Fibroblast of skin of scalp (primary cell): ENCODE results near the gene CKAP2L. TPM values are rescaled to one million over a fixed set of nuclear protein-coding genes. Genes with fewer than 3 reads are reported as not detected.
A peak's percentile ranks its signal among the peaks of the same experiment; 100 is the strongest.

Source experiments
- DNase-seq: peaks from one replicate; pipeline ENCODE4 v3.0.0-alpha.2; 2013
- polyA plus RNA-seq, 2 experiments: library from polyadenylated mRNA; unstranded; fragments of 120-200 nt; gene quantifications; one replicate each; pipeline ENCODE4 v1.2.1, GENCODE V29; 2013; ENCODE audit not compliant: insufficient read length in 2 of 2

CKAP2L gene, protein sequence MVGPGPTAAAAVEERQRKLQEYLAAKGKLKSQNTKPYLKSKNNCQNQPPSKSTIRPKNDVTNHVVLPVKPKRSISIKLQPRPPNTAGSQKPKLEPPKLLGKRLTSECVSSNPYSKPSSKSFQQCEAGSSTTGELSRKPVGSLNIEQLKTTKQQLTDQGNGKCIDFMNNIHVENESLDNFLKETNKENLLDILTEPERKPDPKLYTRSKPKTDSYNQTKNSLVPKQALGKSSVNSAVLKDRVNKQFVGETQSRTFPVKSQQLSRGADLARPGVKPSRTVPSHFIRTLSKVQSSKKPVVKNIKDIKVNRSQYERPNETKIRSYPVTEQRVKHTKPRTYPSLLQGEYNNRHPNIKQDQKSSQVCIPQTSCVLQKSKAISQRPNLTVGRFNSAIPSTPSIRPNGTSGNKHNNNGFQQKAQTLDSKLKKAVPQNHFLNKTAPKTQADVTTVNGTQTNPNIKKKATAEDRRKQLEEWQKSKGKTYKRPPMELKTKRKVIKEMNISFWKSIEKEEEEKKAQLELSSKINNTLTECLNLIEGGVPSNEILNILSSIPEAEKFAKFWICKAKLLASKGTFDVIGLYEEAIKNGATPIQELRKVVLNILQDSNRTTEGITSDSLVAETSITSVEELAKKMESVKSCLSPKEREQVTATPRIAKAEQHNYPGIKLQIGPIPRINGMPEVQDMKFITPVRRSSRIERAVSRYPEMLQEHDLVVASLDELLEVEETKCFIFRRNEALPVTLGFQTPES
- polyA plus RNA-seq (2013, experiment 1 of 2; ENCODE audit: insufficient read length): 18.6 TPM
- 18.3 TPM for polyA plus RNA-seq (2013, experiment 2 of 2; ENCODE audit: insufficient read length)

DNA sequence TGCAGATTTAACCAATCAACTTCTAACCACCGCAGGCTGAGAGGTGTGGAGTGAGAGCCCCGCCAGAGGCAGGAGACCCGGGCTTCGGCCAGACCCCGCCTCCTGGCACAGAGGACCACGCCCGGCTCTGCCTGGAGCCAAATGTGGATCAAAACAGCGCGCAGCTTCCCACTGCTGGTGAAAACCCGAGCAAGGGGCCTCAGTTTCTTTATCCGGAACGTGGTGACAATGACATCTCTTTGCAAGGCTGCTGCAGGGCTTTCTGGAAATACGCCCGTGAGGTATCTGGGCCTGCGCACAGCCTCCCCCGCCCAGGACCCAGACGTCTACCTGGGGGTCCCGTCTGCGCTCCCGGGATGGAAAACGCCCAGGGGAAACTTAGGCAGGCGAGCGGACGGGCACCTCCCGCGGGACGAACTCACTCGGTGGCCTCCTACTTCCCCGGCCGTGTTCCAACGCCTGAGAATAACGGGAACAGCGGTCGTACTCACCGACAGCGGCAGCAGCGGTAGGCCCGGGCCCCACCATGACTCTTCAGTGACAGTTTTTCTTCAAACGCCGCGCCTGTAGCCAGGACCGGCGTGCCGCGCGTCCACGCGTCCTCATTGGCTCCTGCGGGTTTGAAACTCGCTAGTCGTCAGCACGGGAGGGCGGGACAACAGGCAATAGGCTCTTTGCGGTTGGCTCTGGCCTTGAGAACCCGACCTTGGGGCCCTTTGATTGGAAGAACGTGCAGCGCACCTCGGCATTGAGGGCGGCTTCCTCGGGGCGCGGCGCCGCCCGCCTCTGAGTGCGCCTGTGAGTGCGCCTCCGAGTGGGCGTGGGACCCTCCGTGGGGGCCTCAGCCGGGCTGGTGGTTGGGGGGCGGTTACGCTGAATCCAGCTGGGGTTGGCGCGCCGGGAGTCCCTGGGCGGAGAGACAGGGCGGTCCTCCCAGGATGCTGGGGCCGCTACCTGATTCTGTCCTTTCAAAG lies at the start of gene CKAP2L:
TSS of gene CKAP2L (minus strand) at position 539 of the 974 bp plus-strand sequence. CDS start at position 528, 11 bp downstream.
- peak; percentile 99 for DNase-seq

DNA sequence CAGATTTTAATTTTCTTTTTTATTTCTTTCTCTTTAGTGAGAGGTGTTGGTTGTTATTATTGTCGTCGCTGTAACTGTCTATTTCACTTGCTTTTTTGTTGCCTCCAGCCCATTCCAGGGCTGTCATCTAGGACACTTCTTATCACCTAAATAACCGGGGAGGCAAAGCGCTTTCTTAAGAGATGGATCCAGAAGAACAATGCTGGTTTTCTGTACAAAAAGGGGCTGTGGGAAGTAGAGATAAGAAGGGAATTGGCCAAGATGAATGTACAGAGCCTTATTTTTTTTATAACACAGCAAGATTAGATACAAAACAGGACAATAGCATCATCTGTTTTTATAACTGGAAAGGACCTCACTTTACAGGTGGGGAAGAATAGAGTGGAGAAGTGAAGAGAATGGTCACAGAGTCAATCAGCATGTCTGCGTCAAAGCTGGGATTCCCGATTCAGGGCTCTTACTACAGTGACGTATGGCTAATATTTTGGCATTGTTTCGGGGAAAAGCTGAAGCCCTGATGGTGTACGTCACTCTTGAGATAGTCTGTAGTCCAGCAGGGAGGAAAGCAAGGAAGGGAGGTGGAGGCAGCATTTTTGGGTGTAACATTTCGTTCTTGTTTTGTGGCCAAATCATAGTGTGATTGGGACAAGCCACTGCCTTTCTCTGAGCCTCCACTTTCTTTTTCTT lies 49.0 kb upstream of the CKAP2L start:
- DNase-seq: no peak

DNA sequence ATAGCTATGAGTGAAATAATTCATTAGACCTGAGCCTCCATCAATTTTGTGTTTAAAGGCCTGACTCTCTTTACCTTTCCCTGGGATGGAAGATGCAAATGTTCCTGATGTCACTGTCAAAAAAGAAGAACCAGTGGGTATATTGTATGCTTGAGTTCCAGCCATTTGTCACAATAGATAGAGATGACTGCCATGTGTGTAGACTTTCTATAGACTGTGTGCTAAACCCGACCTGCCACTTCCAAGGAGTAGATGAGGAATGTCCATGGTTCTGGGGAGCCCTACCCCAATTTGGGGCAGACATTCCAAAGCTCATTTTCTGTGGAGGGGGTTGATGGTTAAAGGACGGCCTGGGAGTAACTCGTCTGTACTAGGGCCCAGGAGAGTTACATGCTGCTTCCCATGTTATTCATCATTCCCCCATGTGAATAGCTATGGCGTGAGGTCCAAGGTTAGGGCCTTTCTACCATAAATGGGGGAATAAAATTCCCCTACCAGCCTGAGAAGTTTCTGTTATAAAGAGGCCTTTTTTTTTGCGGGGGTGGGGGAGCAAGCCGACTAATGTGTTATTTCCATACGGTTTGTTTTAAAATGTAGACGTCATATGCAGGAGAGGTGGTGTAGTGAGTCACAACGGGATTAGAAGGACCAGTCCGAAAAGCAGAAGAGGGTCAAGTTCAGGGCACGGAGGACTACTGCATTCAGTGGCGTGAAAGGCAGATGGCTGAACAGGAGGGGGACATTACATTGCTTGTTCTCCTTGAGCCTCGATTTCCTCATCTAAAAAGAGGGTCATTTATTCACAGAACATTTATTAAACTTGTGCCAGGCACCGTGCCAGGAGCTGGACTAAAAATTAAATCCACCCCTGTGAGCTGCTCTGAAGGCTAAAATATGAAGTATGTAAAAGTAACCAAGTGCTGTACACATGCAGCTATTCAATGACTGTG lies 48.2 kb upstream of the CKAP2L start:
- DNase-seq: peak; percentile 95

DNA sequence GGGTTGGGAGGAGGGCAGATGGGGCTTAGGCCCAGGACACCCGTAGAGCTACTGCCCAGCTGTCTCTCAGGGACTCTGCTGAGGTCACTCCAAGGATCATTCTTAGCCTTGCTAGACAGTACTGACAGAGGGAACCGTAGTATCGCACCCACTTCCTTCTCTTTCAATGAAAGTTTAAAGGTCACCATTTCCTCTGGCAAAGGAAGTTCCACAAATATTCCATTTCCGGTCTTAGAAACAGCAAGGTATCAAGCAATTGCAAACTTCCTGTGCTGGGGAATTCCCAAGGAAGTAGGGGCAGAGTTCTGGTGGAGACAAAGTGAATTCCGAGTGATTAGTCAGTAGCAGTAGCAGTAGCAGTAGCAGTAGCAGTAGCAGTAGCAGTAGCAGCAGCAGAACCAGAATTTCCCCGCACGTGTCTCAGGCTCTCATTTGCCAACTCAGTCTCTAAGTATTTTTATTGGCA lies 47.5 kb upstream of the CKAP2L start:
- DNase-seq: peak; percentile 95

DNA sequence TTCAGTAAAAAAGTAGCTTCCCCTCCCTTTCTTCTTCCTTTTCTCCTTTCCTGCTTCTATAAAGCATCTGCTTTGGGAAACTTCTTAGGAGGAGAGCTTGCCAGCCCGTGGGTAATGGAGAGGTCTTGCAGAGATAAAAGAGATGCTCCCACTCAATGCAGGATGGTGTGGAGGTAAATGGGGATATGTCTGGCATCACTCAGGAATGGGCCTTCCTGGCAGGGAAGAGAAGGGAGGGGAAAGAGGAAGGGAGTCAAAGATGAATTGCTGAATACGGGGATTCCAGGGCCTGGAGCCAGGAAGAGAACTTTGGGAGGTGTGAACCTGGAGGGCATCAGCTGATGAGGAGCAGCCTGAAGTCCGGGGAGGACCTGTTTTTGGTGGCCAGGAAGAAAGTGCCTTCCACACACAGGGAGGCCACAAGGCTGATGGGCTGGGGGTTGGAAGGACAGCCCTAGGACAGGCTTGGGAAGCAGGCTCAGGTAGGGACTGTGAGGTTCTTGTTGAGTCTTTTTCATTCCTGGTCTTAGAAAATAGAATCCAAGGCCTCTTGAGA lies 46.9 kb upstream of the CKAP2L start:
- no peak for DNase-seq

DNA sequence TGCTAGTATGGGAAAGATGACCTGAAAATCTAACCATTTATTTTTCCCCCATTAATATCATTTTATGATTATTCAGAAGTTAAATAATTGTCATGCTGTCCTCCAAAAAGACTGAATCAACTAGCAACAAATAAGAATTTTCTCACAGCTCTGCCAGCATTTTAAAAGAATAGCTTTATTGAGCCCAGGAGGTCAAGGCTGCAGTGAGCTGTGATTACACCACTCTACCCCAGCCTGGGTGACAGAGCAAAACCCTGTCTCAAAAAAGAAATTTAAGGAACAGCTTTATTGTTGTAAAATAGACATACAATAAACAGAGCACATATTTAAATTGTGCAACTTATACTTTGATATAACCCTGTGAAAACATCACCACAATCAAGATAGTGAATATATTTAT lies 44.7 kb upstream of the CKAP2L start:
- no peak for DNase-seq

DNA sequence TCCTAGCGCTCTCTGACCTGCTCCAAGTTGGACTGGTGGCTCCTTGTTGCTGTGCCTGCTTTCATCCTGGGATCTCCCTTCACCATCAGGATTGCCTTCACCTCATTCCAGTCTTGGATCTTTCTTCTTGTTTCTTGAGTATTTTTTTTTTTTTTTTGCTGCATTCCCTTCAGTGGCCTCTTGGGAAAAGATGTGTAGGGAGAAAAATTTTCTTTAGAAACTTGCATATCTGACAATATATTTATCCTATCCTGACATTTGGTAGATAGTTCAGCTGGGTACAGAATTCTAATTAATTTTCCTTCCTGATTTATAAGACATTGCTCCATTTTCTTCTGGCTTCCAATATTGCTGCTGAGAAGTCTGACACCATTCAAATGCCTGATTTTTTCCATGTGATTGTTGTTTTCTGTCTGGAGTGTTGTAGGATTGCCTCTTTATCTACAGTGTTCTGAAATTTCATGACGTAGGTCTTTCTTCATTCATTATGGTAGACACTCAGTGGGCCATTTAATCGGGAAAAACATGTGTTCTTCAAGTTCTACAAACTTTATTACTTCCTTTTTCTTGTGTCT lies 42.9 kb upstream of the CKAP2L start:
- no peak for DNase-seq

DNA sequence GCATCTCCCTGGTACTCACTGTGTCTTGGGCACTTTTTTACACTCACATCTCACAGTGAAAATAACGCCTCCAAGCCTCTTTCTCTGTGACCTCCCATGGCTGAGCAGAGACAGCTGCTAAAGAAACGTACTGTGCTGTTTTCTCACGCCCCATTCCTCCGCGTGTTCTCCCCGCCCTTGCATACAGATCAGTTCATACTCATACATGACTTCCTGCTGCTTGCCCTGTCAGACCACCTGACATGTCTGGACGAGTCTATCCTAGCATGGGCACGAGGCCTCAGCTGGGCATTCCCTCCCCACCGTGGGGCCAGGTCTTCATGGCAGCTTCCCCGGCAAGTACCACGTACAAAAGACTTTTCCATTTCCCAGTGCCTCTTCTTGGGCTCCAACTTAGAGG lies 41.1 kb upstream of the CKAP2L start:
- DNase-seq: no peak

DNA sequence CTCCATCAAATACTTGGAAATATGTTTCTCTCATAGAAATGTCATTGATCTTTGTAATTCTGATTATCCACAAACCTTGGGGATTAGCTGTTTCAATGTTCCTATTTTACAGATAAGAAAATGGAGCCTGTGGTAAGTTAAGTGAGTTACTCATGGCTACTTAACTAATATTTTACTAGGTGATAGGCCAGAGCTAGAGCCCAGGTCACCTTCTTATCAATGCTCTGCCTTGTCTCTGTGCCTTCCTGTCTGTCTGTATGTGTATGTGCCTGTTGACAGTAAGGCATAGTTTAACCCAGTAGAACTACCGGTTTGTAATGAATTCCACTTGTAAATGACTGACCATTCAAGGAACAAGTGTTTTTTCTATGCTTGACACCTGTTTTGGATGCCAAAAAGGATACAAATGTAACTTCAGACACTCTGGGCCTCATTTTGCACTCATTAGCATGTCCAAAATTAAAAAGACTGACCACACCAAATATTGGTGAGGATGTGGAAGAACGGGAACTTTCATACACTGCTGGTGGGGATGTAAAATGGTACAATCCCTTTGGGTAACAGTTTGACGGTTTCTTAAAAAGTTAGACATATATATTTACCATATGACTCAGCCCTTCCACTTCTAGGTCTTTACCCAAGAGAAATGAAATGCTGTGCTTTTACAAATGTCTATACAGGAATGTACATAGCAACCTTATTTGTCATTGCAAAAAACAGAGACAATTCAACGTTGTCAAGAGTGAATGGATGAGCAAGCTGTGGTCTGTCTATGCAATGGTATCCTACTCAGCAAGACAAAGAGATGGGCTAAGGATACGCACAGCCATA lies 39.5 kb upstream of the CKAP2L start:
- DNase-seq: peak; percentile 97

DNA sequence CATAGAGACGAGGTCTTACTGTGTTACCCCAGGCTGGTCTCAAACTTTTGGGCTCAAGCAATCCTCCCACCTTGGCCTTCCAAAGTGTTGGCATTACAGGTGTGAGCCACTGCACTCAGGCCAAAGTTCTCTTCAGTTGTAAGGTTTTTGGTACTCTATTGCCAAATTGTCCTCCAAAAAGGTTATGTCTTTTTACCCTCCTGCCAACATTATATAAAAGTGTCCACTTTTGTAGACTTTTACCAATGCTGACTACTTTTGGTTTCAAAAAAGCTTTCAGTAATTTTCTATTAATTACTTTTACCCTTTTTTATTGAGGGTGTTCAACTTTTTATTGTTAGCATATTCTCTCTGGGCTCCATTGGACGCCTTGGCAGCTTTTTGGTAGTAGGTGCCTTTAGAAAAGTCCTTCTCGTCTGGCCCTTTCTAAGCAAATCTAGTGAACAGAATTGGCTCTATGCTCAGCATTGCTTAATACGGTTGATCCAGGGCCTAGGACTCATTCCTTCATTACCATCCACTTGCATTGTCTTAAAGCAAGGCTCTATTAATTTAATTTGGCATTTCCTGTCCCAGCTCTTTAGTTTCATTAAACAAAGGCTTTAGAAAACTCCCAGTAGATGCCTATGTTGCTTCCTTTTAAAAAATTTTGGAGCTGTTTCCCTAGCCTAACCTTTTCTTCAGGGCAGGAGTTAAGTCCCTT lies 36.6 kb upstream of the CKAP2L start:
- no peak for DNase-seq

DNA sequence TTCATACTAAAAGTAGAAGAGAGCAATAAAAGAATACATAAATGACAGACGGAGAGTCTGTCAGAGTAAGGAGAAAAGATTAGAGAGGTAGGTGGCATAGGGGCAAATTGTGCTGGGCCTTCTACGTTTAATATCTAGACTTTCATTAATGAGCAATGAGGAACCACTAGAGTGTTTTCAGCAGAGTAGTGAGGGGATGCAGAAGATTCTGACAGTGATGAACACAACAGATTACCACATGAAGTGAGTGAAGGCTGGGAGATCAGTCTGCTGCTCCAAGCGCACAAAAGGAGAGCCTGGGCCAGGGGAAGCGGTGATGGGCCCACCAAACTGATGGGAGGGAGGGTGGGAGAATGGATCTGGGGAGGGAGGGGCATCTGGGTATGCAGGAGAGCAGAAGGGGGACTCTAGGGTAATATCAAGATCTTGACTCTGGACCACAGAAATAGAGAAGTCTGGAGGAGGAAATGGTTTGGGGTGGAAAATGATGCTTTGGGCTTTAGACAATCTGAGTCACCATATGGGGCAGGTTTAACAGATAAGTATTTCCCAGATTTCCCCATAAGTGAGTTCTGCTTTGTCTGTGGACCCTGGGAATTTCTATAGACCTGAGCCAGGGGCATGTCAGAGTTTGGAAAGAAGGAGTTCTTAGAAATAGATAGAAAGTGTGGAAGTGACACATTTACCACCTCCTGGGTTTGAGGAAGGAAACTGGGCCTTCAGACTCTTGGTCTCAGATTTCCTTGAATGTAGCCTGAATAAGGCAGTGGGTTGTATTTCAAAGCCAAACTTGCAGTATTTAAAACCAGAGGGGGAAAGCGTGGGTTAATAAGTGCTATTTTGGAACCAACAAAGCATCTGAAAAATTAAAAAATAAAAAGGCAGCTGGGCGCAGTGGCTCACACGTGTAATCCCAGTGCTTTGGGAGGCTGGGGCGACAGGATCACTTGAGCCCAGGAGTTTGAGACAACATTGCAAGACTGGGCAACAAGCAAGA lies 34.9 kb upstream of the CKAP2L start:
- no peak for DNase-seq

DNA sequence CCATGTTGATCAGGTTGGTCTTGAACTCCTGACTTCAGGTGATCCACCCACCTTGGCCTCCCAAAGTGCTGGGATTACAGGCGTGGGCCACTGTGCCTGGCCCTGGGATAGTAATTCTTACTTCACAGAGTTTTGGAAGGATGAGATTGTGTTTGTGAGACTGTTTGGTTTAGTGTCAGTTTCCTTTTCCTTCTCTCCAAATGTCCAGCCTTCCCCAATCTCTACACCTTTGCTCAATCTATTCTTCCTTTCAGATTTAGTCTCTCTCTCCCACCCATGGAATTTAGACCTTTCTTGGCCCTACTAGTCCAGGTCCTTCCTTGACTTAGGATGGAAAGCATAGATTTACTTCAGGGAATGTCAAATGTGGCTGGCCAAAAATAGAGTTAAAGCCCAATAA lies 32.1 kb upstream of the CKAP2L start:
- no peak for DNase-seq

DNA sequence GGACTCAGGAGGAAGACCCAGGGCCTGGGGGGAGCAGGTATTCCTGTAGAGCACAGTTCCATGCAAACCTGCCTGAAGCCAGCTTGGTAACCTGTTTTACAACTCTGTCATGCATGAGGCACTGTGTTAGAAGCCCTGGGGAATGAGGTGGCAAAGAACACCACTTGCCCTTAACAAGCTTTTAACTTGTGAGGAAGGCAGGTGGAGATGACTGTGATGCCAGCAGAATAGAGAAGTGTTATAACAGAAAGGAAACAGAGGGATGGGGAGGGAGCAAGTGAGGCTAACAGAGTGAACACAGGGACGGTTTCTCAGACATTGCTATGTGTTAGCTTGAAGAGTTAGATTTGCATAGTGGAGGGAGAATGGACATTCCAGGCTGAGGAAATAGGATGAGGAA lies 31.4 kb upstream of the CKAP2L start:
- no peak for DNase-seq

DNA sequence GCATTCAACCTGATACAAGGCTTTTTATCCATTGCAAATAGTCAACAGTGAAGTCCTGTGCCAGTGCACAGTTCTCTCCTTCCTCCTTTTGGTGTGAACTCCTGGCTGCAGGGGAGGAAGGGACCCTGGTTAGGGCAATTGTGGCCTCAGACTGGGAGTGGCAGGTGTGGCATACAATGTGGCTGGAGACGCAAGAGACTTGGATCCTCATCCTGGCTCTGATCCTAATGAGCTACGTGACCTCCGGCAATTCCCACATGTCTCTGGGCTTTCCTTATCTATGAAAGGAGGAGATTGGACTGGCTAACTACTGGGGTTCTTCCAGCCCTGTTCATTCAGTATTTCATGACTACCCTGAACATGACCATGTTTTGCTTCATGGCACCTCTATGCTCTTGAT lies 30.4 kb upstream of the CKAP2L start:
- no peak for DNase-seq

DNA sequence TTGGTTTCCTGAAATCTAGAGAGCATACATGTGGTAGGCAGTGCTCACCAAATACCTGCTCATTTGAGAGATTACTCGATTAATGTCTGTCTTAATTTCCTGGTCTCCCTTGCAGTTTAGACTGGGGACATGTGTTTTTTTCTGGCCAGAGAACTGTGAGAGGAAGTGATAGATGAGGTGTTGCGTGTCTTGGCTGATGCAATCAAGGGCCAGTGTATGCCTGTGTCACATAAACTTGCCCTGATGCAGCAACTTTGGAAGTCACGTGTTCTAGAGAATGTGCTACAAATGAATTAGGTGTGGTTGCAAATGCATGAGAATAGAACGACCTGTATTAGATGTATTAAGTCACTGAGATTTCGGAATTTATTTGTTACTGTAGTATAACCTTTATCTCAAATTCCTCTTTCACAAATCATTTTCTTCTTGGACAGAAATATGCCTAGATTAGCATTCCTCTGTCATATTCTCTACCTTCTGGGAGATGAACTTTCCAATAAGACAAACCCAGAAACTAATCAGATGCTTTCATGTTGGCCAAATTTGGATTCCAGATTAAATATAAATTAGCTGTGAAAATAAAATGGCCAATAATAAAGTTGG lies 29.8 kb upstream of the CKAP2L start:
- DNase-seq: peak; percentile 73

DNA sequence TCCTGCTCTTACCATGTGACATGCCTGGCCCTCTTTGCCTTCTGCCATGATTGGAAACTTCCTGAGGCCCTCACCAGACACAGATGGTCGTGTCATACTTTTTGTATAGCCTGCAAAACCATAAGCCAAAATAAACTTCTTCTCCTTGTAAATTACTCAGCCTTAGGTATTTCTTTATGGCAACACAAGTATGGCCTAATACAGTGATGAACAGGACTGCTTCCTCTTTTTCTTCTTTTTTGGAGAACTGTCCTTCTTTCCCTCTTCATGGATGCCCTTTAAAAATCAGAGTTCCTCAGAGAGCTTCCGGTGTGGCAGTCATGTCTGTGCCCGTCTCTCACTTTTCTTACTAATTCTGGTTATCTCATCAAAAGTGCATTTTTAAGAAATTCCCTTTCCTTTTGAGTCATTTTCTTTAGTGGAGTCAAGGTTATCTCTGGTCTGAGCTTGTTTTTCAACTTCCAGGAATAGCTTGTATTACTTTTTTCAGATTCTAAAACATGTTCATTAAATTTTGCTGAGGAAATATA lies 29.1 kb upstream of the CKAP2L start:
- no peak for DNase-seq
